GM21390 (cell line): ENCODE measurements around the gene CTXN1.
"Not testable (repeated sequence)": the region's sequence is repeated elsewhere in the genome, so short reads cannot be mapped to it uniquely, and the experiment has no call there.

Experiments
- ATAC-seq: cut with Tn5 transposase; IDR thresholded peaks from one replicate; pipeline ENCODE4 v1.9.1; 2021; ENCODE audit not compliant: unreplicated experiment

The CTXN1 gene

DNA sequence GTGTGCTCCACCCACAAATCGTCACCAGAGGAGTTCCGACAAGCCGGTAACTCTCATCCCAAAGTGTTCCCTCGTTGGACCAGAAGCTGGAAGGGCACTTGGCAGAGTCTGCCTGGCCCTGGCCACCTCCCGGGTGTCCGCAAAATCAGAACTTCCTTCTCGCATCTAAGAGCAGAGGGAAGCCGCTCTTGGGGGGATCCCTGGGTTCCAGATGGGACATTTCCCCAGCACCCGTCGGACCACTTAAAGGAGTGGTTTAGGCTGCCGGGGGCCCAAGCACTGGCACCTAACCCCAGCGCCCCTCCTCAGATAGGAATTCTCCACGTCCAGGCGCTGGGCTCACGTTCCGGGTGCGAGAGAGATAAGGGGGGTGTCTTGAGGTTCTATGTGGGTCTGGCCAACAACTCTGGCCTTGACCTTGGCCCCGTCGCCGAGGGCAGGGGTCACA lies 23.1 kb downstream of the CTXN1 start:
- no peak for ATAC-seq

DNA sequence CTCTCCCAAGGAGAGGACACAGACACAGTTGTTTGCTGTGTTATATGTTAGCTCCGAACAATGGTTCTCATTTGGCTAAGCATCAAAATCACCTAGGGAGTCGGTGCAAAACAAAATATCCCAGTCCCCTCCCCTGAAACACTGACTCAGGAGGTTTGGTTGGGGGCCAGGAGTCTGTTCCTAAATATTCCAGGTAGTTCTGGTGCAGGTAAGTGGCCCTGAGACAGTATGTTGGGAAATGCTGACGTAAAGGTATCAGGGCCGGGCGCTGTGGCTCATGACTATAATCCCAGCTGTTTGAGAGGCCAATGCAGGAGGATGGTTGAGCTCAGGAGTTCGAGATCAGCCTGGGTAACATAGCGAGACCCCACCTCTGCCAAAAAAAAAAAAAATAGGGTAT lies 24.6 kb downstream of the CTXN1 start:
- no peak for ATAC-seq

GRCh38 chr19:7900931-7901330 lies 25.0 kb downstream of the CTXN1 start:
- no peak for ATAC-seq

DNA sequence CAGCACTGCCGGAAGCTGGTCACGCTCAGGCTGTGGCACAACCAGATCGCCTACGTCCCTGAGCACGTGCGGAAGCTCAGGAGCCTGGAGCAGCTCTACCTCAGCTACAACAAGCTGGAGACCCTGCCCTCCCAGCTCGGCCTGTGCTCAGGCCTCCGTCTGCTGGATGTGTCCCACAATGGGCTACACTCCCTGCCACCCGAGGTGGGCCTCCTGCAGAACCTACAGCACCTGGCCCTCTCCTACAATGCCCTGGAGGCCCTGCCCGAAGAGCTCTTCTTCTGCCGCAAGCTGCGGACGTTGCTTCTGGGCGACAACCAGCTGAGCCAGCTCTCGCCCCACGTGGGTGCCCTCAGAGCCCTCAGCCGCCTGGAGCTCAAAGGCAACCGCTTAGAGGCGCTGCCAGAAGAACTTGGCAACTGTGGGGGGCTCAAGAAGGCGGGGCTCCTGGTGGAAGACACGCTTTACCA lies 25.5 kb downstream of the CTXN1 start:
- ATAC-seq: no peak

DNA sequence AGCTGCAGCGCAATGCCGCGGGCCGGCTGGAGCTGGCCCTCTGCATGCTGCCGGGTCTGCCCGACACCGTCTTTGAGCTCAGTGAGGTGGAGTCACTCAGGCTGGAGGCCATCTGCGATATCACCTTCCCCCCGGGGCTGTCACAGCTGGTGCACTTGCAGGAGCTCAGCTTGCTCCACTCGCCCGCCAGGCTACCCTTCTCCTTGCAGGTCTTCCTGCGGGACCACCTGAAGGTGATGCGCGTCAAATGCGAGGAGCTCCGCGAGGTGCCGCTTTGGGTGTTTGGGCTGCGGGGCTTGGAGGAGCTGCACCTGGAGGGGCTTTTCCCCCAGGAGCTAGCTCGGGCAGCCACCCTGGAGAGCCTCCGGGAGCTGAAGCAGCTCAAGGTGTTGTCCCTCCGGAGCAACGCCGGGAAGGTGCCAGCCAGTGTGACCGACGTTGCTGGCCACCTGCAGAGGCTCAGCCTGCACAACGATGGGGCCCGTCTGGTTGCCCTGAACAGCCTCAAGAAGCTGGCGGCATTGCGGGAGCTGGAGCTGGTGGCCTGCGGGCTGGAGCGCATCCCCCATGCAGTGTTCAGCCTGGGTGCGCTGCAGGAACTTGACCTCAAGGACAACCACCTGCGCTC lies 26.1 kb downstream of the CTXN1 start:
- ATAC-seq: no peak

- ATAC-seq: no peak
Observed at GRCh38 chr19:7898967-7899366, 27.0 kb downstream of the CTXN1 start.

DNA sequence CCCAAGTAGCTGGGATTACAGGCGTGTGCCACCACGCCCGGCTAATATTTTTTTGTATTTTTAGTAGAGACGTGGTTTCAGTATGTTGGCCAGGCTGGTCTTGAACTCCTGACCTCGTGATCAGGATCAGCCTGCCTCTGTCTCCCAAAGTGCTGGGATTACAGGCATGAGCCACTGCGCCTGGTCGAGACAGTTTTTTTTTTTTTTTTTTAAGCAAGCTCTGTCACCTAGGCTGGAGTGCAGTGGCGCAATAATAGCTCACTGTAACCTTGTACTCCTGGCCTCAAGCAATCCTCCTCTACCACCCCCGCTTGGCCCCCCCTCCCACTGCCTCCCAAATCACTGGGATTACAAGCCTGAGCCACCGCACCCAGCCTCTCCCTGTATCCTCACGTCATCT lies 28.6 kb downstream of the CTXN1 start:
- ATAC-seq: no peak

DNA sequence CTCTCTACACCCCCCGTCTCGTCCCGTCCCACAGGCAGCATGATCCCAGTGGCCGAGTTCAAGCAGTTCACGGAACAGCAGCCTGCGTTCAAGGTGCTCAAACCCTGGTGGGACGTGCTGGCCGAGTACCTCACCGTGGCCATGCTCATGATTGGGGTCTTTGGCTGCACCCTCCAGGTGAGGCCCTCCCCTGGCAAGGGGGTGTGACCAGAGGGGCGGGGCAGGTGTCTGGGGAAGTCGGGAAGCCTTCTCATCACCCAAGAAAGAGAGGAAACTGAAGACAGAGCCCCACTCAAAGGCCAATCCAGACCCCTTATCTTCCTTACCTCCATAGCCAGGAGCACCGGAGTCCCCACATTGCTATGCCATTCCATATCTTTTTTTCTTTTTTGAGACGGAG lies 30.4 kb downstream of the CTXN1 start:
- ATAC-seq: no peak

DNA sequence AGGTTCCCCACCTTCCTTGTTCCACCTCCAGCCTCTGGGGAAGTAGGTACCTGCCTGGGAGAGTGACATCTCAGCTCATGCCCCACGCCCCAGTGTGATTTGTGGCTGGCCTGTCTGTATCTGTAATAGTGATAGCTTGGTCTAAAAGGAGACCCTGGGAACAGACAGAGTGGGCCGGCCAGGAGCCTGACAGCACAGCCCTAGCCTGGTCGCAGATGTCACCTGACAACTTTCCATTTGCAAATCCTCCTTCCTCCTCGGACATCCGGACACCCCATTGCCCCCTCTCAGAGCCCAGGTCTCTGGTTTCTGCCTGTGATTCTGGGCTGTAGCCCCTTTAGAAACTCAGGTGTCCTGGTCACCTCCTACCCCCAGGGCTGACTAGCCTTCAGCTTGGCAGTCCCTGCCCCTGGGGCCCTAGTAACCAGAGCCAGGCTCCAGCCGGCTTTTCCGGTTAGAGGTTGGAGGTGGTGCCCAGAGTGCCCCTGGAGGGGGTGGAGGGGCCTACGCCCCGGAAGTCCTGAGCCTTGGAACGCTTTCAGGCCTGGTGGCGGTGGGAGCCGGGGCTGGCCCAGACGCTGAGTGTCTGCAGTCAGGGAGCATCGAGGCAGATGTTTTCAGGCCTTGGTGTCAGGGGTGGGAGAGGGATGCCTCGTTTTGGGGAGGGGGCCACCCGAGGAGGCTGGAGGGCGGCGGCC lies 31.2 kb downstream of the CTXN1 start:
- no peak for ATAC-seq

DNA sequence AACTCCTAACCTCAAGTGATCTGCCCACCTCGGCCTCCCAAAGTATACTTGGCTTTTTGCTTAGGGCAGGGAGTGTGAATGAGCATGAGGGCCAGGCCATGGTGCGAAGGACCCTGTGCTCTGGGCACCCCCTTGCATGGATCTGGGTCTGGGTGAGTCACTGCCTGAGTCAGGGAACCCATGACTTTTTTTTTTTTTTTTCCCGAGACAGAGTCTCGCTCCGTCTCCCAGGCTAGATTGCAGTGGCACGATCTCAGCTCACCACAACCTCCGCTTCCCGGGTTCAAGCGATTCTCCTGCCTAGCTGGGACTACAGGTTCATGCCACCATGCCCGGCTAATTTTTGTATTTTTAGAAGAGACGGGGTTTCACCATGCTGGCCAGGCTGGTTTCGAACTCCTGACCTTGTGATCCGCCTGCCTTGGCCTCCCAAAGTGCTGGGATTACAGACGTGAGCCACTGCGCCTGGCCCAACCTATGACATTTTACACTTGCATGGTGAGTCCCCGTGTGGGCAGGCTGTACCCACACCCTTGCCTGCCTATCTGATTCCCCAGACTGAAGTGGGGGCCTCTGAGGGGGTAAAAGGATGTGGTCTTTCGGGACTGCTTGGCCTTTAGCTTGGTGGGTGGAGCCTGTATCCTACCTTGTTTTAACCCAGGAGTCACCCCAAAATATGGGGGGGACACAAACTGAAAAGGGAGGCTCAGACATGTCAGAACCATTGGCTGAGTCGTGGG lies 32.4 kb downstream of the CTXN1 start:
- not testable (repeated sequence) for ATAC-seq

DNA sequence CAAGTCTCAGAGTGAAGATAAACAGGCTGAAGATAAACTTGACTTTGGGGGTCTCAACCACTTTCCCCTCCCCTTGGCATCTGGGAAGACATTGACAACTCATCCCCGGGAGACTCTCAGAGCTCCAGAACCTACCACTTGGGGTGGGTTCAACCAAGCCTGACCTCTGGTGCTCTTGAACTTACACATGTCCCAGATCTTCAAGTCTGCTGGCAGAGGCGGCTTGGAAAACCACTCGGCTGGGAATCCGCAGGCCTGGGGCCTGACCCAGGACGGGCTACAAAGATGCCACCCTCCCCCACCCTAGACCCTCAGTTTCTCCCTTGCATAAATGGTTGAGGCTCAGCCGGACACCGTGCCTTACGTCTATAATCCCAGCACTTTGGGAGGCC lies 37.1 kb downstream of the CTXN1 start:
- no peak for ATAC-seq

- no peak for ATAC-seq
Observed at GRCh38 chr19:7888145-7888825, 37.6 kb downstream of the CTXN1 start, which contains the start of gene LRRC8E. TSS of gene LRRC8E (plus strand) at chr19:7888510. CDS start at chr19:7895604, 7,094 bp downstream.

DNA sequence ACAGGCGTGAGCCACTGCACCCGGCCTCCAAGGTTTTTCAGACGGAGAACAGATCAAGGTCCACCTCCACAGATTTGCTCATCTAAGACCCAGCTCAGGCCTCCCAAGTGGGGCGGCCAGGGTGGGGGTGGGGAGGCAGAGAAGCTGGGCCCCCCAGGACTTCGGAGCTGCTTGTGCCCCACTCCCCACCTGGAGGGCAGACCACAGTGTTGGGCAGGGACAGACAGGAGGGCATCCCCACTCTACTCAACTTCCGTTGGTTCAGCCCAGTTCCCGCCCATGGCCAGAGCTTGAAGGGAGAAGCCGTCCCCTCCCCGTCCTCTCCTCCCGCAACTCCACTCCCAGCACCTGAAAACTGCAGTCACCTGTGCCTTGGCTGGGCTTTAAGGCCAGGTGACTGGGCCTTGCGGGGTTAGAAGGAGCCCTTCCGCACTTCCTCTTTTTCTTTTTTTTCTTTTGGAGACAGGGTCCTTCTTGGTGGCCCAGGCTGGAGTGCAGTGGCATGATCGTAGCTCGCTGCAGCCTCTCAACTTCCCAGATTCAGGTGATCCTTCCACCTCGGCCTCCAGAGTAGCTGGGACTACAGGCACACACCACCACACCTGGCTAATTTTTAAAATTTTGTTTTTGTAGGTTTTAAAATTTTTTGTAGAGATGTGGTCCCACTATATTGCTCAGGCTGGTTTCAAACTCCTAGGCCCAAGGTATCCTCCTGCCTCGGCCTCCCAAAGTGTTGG lies 38.4 kb downstream of the CTXN1 start:
- no peak for ATAC-seq

GRCh38 chr19:7885818-7886217 lies 40.1 kb downstream of the CTXN1 start:
- ATAC-seq: no peak

GRCh38 chr19:7883796-7884570 lies 42.0 kb downstream of the CTXN1 start:
- ATAC-seq: no peak

- ATAC-seq: no peak
Observed at GRCh38 chr19:7883105-7883504, 42.8 kb downstream of the CTXN1 start.

- no peak for ATAC-seq
Observed at GRCh38 chr19:7881910-7882309, 44.0 kb downstream of the CTXN1 start.

- no peak for ATAC-seq
Observed at GRCh38 chr19:7879836-7880235, 46.1 kb downstream of the CTXN1 start.

GRCh38 chr19:7879111-7879807 lies 46.7 kb downstream of the CTXN1 start:
- ATAC-seq: no peak
